GM12878 (cell line): ENCODE measurements around the gene MDC1. TPM values are rescaled to one million over a fixed set of nuclear protein-coding genes. Genes with fewer than 3 reads are reported as not detected.

ENCODE experiments used
- ATAC-seq: fragments of 200-7000 bp; cut with Tn5 transposase; 3 replicates; pipeline ENCODE4 v1.9.1; 2020; ENCODE audit warnings: mild to moderate bottlenecking, moderate library complexity
- BruUV-seq: library from RNA; stranded (reverse); fragments of 400-500 nt; replicated peaks from 2 replicates; lab custom pipeline; 2021; lab: Mats Ljungman, UMichigan
- CTCF ChIA-PET: fragments of 300-600 bp; sonication (Branson Sonifier 250); formaldehyde crosslinking; extraction: SDS; loops from one replicate; lab custom pipeline; 2021; ENCODE audit warnings: inconsistent platforms; lab: Yijun Ruan, JAX
- POLR2A ChIA-PET: fragments of 350-600 bp; formaldehyde crosslinking; extraction: SDS; loops from one replicate; lab custom pipeline; 2021; ENCODE audit warnings: inconsistent platforms; lab: Charles Lee
- RAD21 ChIA-PET: fragments of 300-600 bp; sonication (Branson Sonifier 250); formaldehyde crosslinking; loops from one replicate; lab custom pipeline; 2023; ENCODE audit warnings: antibody characterized with exemption; ENCODE audit not compliant: unreplicated experiment; lab: Charles Lee
- SMC1A ChIA-PET: fragments of 300-600 bp; sonication (Branson Sonifier 250); formaldehyde crosslinking; loops from one replicate; lab custom pipeline; 2023; ENCODE audit not compliant: unreplicated experiment, uncharacterized antibody; lab: Charles Lee
- DNase-seq: peaks from one replicate; pipeline ENCODE4 v3.0.0-alpha.2; 2011; ENCODE audit warnings: low read depth, low spot score
- FAIRE-seq: peaks from 3 replicates; lab custom pipeline; 2011; peaks lifted over from hg19 to GRCh38; lab: Jason Lieb, UNC
- H2AFZ ChIP-seq: 2 replicates; pipeline ENCODE4 v1.6.0; 2011; ENCODE audit warnings: low read depth, low read length, control low read depth; ENCODE audit not compliant: control insufficient read depth
- H3K27ac ChIP-seq: 2 replicates; pipeline ENCODE4 v1.5.1; 2011; ENCODE audit warnings: control low read depth; ENCODE audit not compliant: control insufficient read depth, insufficient read depth
- H3K27me3 ChIP-seq, 2 experiments: replicated peaks in 1 of 2; 2 replicates each; pipeline versions ENCODE4 v1.6.0 to v1.6.1; 2011; ENCODE audit warnings: low read length in 1 of 2; ENCODE audit not compliant: control insufficient read depth in 2 of 2, insufficient read depth in 2 of 2
- H3K36me3 ChIP-seq, 2 experiments: 2 replicates each; pipeline ENCODE4 v1.5.1; 2011; ENCODE audit warnings: low read length in 1 of 2; ENCODE audit not compliant: control insufficient read depth in 2 of 2, insufficient read depth in 2 of 2
- H3K4me1 ChIP-seq: 2 replicates; pipeline ENCODE4 v1.6.1; 2011; ENCODE audit warnings: mild to moderate bottlenecking, low read length, moderate library complexity, mixed read lengths; ENCODE audit not compliant: control insufficient read depth, insufficient read depth
- H3K4me2 ChIP-seq: 2 replicates; pipeline ENCODE4 v1.6.0; 2011; ENCODE audit warnings: control low read depth; ENCODE audit not compliant: control insufficient read depth, insufficient read depth
- H3K4me3 ChIP-seq: fragments of 200-600 bp; sonication (generic); 2 replicates; pipeline ENCODE4 v1.5.1; 2016
- H3K79me2 ChIP-seq: 2 replicates; pipeline ENCODE4 v1.6.0; 2011; ENCODE audit warnings: low read length; ENCODE audit not compliant: control insufficient read depth, insufficient read depth
- H3K9ac ChIP-seq: 2 replicates; pipeline ENCODE4 v1.8.0; 2011; ENCODE audit warnings: low read length, control low read depth, mixed read lengths; ENCODE audit not compliant: control insufficient read depth, insufficient read depth
- H3K9me3 ChIP-seq: replicated peaks from 3 replicates; pipeline ENCODE4 v1.5.1; 2011; ENCODE audit warnings: mild to moderate bottlenecking, low read length; ENCODE audit not compliant: control insufficient read depth, insufficient read depth
- H4K20me1 ChIP-seq: 2 replicates; pipeline ENCODE4 v1.6.0; 2011; ENCODE audit not compliant: control insufficient read depth, insufficient read depth
- BACH1 ChIP-seq: fragments of 450-650 bp; IDR thresholded peaks from 2 replicates; pipeline ENCODE4 v1.6.1; 2017; ENCODE audit warnings: mild to moderate bottlenecking, borderline replicate concordance
- BMI1 ChIP-seq: fragments of 450-650 bp; IDR thresholded peaks from 2 replicates; pipeline ENCODE4 v1.6.1; 2016; ENCODE audit warnings: mild to moderate bottlenecking, moderate library complexity, borderline replicate concordance
- CBFB ChIP-seq: IDR thresholded peaks from 2 replicates; pipeline ENCODE4 v1.6.1; 2016; ENCODE audit warnings: antibody characterized with exemption, low read depth
- EED ChIP-seq: sonication (generic); IDR thresholded peaks from 2 replicates; pipeline ENCODE4 v1.6.1; 2016; ENCODE audit warnings: antibody characterized with exemption, low read depth
- ETV6 ChIP-seq, 2 experiments: fragments of 450-650 bp in 1 of 2; IDR thresholded peaks in 1 of 2; conservative IDR thresholded peaks in 1 of 2; 2 replicates each; pipeline ENCODE4 v1.6.1; 2014; ENCODE audit warnings: antibody characterized with exemption in 1 of 2, borderline replicate concordance in 1 of 2, low read depth in 1 of 2, mild to moderate bottlenecking in 1 of 2, moderate library complexity in 1 of 2
- JUNB ChIP-seq: IDR thresholded peaks from 2 replicates; pipeline ENCODE4 v1.6.1; 2016; ENCODE audit warnings: antibody characterized with exemption, mild to moderate bottlenecking
- JUND ChIP-seq: IDR thresholded peaks from 2 replicates; pipeline ENCODE4 v1.6.1; 2012; ENCODE audit warnings: low read depth, mild to moderate bottlenecking, low read length, improper control_type of control experiment, moderate library complexity
- POLR2AphosphoS2 ChIP-seq: IDR thresholded peaks from 2 replicates; pipeline ENCODE4 v1.6.1; 2011; ENCODE audit warnings: low read depth, mild to moderate bottlenecking, low read length, improper control_type of control experiment, moderate library complexity
- POLR2AphosphoS5 ChIP-seq: IDR thresholded peaks from 2 replicates; pipeline ENCODE4 v1.6.1; 2011; ENCODE audit warnings: mild to moderate bottlenecking, low read length, inconsistent platforms
- SMAD5 ChIP-seq: IDR thresholded peaks from 2 replicates; pipeline ENCODE4 v1.6.1; 2016; ENCODE audit warnings: antibody characterized with exemption, low read depth
- SMARCA5 ChIP-seq: fragments of 450-650 bp; IDR thresholded peaks from 2 replicates; pipeline ENCODE4 v1.6.1; 2017; ENCODE audit warnings: mild to moderate bottlenecking
- TCF3 ChIP-seq: IDR thresholded peaks from 2 replicates; pipeline ENCODE4 v1.6.1; 2012; ENCODE audit warnings: low read depth, mild to moderate bottlenecking, low read length, borderline replicate concordance; ENCODE audit not compliant: insufficient read depth
- TCF7 ChIP-seq: IDR thresholded peaks from 2 replicates; pipeline ENCODE4 v1.6.1; 2014; ENCODE audit warnings: antibody characterized with exemption, borderline replicate concordance
- ZNF384 ChIP-seq: IDR thresholded peaks from 2 replicates; pipeline ENCODE4 v1.6.1; 2012; ENCODE audit warnings: low read depth, mild to moderate bottlenecking, low read length, improper control_type of control experiment, borderline replicate concordance
- WGBS: methylation state at CpG from one replicate; pipeline ENCODE4 v1.1.6; 2016; ENCODE audit warnings: low lambda C conversion rate; ENCODE audit not compliant: insufficient replicate concordance, insufficient coverage; ENCODE audit errors: missing lambda C conversion rate; 5-methylcytosine and 5-hydroxymethylcytosine counted together
- in situ Hi-C: fragments of 300-500 bp; cut with MboI; formaldehyde crosslinking; loops from 9 replicates; pipeline ENCODE4 v1.14.3; 2018; ENCODE audit warnings: mixed read lengths
- intact Hi-C: fragments of 100-400 bp; cut with micrococcal nuclease; formaldehyde crosslinking; loops from one replicate; pipeline ENCODE4 v1.14.2; 2022; ENCODE audit not compliant: unreplicated experiment
- polyA plus RNA-seq, 11 experiments: library from polyadenylated mRNA; depleted of rRNA in 4 of 11; unstranded in 6 of 11; stranded (reverse) in 5 of 11; fragments of >200 nt; fragmentation: Nextera tagmentation in 4 of 11; fragmentation: Illumina TruSeq in 1 of 11; extraction: Ambion mirVana in 4 of 11; extraction: Trizol in 1 of 11; gene quantifications; 1 replicate in 1 of 11; 2 replicates in 10 of 11; pipeline versions ENCODE4 v1.2.1 to v1.2.3, GENCODE V29; 2011 to 2016; ENCODE audit warnings: inconsistent platforms in 2 of 11, missing spikeins in 2 of 11, low read depth in 1 of 11
- total RNA-seq, 4 experiments: library from RNA; depleted of rRNA in 3 of 4; stranded (reverse); fragments of >200 nt in 3 of 4; fragmentation: Illumina TruSeq in 1 of 4; extraction: Trizol in 1 of 4; gene quantifications; 2 replicates each; pipeline versions ENCODE4 v1.2.1 to v1.2.3, GENCODE V29; 2013 to 2021
- TF ChIP-seq, protein P1 (sequence below): IDR thresholded peaks from 2 replicates; pipeline ENCODE4 v1.6.1; 2011; ENCODE audit warnings: borderline replicate concordance, low read depth, mild to moderate bottlenecking, moderate library complexity, low read length; ENCODE audit not compliant: insufficient read depth, poor library complexity, severe bottlenecking
- TF ChIP-seq, protein P2 (sequence below): IDR thresholded peaks from 2 replicates; pipeline ENCODE4 v1.6.1; 2012; ENCODE audit warnings: low read depth, low read length, improper control_type of control experiment
- TF ChIP-seq, protein P3 (sequence below): fragments of 450-650 bp; IDR thresholded peaks from 2 replicates; pipeline ENCODE4 v1.6.1; 2017; ENCODE audit warnings: mild to moderate bottlenecking, moderate library complexity

Gene MDC1
- total and polyA plus RNA-seq, 10 of the 15 experiments (the other 5 are each of a cell fraction or from before 2014, with no cell fraction given) = 5.1 to 62.5 (median 22.4) TPM

DNA sequence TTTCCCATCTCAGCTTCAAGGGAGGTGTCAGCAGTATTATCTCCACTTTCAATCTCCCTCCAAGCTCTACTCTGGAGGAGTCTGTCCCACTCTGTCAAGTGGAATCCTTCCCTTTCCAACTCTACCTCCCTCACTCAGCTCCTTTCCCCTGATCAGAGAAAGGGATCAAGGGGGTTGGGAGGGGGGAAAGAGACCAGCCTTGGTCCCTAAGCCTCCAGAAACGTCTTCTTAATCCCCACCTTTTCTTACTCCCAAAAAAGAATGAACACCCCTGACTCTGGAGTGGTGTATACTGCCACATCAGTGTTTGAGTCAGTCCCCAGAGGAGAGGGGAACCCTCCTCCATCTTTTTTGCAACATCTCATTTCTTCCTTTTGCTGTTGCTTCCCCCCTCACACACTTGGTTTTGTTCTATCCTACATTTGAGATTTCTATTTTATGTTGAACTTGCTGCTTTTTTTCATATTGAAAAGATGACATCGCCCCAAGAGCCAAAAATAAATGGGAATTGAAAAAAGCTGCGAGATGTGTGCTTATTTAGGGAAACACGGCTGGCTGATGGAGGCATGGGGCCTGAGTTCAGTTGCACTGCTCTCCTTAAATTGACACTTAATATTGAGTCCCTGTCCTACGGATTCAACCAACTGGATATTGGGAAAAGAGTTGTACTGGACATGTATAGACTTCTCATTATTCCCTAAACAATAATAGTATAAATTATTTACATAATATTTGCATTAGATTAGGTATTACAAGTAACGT lies 8.0 kb upstream of the MDC1 start:
- peaks cover 53% of the 10 kb centered on the region for H3K79me2 ChIP-seq
- H3K9me3 ChIP-seq = no peaks in the 10 kb centered on the region
- H3K4me3 ChIP-seq = peak overlapping the region; percentile 43; the same call in 1 of the 2 replicates
- in situ Hi-C loops (no loop called here), intact Hi-C loops (loop anchor here (5.0 kb wide), 1 partner anchor 362 kb away; no protein-coding TSS in a partner anchor)
- H4K20me1 ChIP-seq = peaks cover 10% of the 10 kb centered on the region
- H3K27me3 ChIP-seq = no peaks in the 10 kb centered on the region
- ChIA-PET SMC1A (interaction anchor here (0.6 to 17.7 kb wide), 5 partner anchors 11 to 98 kb away, joined by 3 to 265 read pairs (median 6); partner anchors contain the start of gene DHX16), CTCF (interaction anchor here (2.2 to 22.7 kb wide), 3 partner anchors 10 to 44 kb away, joined by 5 to 487 read pairs (median 64); partner anchors contain the start of gene NRM), POLR2A (interaction anchor here (0.6 to 11.6 kb wide), 2 partner anchors 44 to 90 kb away, joined by 4 to 200 read pairs; no protein-coding TSS in a partner anchor), RAD21 (interaction anchor here (0.9 to 11.2 kb wide), 5 partner anchors 11 to 189 kb away, joined by 3 to 209 read pairs (median 10); partner anchors contain the start of gene VARS2)
- H3K27ac ChIP-seq = no peak overlapping the region
- H3K36me3 ChIP-seq = peaks cover 28% of the 10 kb centered on the region in 2 experiments
- H2AFZ ChIP-seq = no peak overlapping the region
- H3K4me2 ChIP-seq = 0 out of 2 replicates have a peak overlapping the region, but pooled peaks have one; percentile 0
- DNase-seq = no peak
- FAIRE-seq = no peak
- no TSS peak for BruUV-seq
- ATAC-seq = no peak
- no peak overlapping the region for H3K9ac ChIP-seq
- H3K4me1 ChIP-seq = peaks cover 12% of the 10 kb centered on the region
- 13% methylated on average over 6 of the region's 6 CpGs for WGBS
- TF ChIP-seq CBFB = no peak
- TF ChIP-seq BMI1 = no peak
- TF ChIP-seq, protein P1, sequence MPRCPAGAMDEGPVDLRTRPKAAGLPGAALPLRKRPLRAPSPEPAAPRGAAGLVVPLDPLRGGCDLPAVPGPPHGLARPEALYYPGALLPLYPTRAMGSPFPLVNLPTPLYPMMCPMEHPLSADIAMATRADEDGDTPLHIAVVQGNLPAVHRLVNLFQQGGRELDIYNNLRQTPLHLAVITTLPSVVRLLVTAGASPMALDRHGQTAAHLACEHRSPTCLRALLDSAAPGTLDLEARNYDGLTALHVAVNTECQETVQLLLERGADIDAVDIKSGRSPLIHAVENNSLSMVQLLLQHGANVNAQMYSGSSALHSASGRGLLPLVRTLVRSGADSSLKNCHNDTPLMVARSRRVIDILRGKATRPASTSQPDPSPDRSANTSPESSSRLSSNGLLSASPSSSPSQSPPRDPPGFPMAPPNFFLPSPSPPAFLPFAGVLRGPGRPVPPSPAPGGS = peak; percentile 14
- TF ChIP-seq BACH1 = 0 out of 2 replicates have a peak, but pooled peaks have one; percentile 53
- peak; percentile 37; the same call in 1 of the 2 replicates for TF ChIP-seq SMAD5
- no peak for TF ChIP-seq SMARCA5
- TF ChIP-seq TCF7 = no peak
- TF ChIP-seq, protein P2, sequence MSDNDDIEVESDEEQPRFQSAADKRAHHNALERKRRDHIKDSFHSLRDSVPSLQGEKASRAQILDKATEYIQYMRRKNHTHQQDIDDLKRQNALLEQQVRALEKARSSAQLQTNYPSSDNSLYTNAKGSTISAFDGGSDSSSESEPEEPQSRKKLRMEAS = no peak
- TF ChIP-seq ETV6 (conservative IDR thresholded peaks at IDR 0.05 in 1 of 2, IDR thresholded peaks at IDR 0.05 in 1 of 2; ENCODE audit: borderline replicate concordance in 1 of 2, low read depth in 1 of 2) = no peak
- peak; percentile 70; the same call in 1 of the 2 replicates for TF ChIP-seq POLR2AphosphoS2
- TF ChIP-seq POLR2AphosphoS5 = peak; percentile 50; the same call in 1 of the 2 replicates
- TF ChIP-seq JUND = no peak
- no peak for TF ChIP-seq JUNB
- TF ChIP-seq, protein P3, sequence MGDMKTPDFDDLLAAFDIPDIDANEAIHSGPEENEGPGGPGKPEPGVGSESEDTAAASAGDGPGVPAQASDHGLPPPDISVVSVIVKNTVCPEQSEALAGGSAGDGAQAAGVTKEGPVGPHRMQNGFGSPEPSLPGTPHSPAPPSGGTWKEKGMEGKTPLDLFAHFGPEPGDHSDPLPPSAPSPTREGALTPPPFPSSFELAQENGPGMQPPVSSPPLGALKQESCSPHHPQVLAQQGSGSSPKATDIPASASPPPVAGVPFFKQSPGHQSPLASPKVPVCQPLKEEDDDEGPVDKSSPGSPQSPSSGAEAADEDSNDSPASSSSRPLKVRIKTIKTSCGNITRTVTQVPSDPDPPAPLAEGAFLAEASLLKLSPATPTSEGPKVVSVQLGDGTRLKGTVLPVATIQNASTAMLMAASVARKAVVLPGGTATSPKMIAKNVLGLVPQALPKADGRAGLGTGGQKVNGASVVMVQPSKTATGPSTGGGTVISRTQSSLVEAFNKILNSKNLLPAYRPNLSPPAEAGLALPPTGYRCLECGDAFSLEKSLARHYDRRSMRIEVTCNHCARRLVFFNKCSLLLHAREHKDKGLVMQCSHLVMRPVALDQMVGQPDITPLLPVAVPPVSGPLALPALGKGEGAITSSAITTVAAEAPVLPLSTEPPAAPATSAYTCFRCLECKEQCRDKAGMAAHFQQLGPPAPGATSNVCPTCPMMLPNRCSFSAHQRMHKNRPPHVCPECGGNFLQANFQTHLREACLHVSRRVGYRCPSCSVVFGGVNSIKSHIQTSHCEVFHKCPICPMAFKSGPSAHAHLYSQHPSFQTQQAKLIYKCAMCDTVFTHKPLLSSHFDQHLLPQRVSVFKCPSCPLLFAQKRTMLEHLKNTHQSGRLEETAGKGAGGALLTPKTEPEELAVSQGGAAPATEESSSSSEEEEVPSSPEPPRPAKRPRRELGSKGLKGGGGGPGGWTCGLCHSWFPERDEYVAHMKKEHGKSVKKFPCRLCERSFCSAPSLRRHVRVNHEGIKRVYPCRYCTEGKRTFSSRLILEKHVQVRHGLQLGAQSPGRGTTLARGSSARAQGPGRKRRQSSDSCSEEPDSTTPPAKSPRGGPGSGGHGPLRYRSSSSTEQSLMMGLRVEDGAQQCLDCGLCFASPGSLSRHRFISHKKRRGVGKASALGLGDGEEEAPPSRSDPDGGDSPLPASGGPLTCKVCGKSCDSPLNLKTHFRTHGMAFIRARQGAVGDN = no peak
- no peak for TF ChIP-seq ZNF384
- TF ChIP-seq TCF3 = no peak
- TF ChIP-seq EED = no peak
